ENCODE measurements around the gene MYO1G.
"Not testable (repeated sequence)": the region's sequence is repeated elsewhere in the genome, so short reads cannot be mapped to it uniquely, and the experiment has no call there.

Gene MYO1G

DNA sequence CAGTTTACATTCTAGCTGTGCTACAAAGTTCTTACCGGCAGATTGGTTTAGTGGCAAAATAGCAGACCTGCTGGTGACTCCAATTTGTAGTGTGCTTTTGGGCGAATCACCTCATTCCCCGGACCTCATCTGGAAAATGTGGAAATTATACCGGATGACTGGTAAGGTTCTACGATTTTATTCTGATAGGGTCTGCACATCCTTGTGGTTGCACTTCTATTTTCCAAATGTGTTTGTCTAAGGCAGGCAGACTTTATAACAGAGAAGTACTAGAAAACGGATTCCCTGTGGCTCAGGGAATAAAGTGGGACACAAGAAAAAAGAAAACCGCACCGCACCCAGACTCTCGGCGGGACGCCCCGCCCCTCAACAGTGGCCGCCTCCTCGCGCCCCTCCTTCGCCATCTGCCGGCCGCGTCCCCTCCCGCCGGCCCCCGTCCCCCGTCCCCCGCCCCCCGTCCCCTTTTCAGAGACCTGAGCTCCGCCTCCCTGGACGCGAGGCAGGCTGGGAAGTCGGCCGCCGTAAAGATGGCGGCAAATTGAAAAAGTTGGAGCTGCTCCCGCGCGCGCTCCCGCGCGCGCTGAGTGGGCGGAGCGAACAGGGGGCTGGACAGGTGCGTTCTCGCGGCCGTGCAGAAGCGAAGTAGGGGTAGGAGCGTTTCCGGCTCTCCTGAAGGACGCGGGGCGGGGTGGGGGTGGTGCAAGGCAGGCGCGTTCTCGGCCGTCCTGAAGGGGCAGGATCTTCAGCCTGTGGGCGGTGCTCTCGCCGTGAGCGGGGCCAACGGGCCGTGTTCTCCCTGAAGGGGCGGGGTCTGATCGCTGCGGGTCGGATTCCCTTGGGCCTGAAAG is 20.7 kb upstream of the MYO1G start:
- peak; percentile 99 for DNase-seq (ENCODE audit: low read depth, low spot score)

DNA sequence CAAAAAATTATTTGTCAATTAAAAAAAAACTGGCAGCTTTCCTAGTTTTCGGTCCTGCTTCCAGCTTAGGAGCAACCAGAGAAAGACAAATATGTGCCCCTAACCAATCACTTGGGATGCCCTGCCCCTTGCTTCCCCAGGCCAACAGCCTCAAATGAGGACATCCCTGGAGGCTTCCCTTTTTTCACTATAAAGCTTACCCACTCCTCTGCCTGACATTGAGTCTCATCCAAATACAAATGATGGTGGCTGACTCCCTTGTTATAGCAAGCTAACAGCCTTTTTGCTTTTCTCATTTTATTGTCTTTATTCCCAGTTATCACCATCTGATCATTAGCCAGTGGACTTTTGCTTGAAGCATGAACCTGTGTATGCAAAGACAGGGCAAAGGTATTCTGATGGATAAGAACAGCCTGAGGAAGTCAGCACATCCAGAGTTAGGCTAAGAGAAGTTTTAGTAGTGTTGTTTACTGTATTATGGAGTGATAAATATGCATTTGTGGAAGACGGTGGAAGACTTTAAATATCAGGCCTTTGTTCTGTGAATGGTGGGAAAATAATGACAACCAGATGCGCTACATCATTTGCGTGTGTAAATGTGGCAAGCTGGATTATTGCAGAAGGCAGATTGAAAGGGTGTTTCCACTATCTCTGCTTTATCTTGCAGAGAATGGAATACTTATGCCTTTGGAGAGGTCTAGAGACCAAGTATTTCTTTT is 19.5 kb upstream of the MYO1G start:
- no peak for DNase-seq (ENCODE audit: low read depth, low spot score)

- no peak for DNase-seq (ENCODE audit: low read depth, low spot score)
Observed at GRCh38 chr7:44995555-44996493, 17.0 kb upstream of the MYO1G start.

GRCh38 chr7:44994877-44995554 is 16.2 kb upstream of the MYO1G start:
- DNase-seq (ENCODE audit: low read depth, low spot score) = no peak

DNA sequence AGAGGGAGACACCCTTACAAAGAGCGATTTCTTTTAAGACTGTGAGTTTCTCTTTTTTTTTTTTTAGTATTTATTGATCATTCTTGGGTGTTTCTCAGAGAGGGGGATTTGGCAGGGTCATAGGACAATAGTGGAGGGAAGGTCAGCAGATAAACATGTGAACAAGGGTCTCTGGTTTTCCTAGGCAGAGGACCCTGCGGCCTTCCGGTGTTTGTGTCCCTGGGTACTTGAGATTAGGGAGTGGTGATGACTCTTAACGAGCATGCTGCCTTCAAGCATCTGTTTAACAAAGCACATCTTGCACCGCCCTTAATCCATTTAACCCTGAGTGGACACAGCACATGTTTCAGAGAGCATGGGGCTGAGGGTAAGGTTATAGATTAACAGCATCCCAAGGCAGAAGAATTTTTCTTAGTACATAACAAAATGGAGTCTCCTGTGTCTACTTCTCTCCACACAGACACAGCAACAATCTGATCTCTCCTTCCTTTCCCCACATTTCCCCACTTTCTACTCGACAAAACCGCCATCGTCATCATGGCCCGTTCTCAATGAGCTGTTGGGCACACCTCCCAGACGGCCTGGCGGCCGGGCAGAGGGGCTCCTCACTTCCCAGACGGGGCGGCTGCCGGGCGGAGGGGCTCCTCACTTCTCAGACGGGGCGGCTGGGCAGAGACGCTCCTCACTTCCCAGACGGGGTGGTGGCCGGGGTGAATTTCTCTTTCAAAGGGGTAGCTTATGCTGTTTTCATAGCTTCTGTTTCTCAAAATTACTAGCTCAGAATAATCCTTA is 13.4 kb upstream of the MYO1G start:
- not testable (repeated sequence) for DNase-seq (ENCODE audit: low read depth, low spot score)

DNA sequence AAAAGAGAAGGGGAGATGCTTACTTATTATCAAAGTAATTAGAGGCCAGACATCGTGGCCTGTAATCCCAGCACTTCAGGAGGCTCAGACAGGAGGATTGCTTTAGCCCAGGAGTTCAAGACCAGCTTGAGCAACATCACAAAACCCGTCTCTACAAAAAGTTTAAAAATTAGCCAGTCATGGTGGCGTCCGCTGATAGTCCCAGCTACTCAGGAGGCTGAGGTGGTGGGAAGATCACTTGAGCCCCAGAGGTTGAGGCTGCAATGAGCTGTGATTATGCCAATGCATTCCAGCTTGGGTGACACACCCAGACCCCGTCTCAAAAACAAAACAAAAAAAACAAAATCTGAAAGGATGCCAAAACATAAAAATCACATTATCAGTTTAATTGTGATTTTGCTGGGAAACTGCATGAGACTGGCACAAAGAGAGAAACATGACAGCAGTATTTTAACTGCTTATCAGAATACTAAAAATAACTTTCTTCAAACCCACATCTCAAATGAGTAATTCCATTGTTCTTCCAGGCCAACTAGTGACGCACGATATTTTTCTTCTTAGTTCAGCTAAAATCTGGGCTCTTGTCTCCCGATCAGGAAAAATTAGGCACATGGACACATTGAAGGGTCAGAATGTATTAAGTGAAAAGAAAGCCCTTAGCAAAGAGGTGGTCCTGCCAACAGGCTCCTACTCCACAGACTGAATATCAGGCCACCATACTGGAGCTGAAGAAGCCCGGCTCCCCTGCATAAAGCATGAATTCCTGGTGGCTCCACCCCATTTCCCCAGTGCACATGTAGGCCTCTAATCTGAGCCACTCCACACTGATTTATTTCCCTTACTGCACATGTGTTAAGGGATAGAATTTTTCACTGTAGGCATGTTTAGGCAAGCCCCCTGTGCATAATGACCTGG is 11.6 kb upstream of the MYO1G start:
- DNase-seq (ENCODE audit: low read depth, low spot score) = no peak

DNA sequence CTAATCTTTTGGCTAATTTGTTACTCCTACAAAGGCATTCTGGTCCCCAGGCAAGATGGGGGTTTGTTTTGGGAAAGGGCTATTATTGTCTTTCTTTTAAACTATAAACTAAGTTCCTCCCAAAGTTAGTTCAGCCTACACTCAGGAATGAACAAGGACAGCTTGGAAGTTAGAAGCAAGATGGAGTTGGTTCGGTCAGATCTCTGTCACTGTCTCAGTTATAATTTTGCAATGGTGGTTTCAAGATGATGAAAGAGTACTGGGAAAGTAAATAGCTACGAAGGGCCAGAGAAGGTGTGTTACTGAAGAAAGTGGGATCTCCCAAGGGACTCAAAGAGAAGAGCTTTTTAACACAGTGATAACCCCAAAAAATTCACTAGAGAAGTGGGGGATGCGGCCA is 10.3 kb upstream of the MYO1G start:
- no peak for DNase-seq (ENCODE audit: low read depth, low spot score)

GRCh38 chr7:44988701-44989100 is 9.9 kb upstream of the MYO1G start:
- DNase-seq (ENCODE audit: low read depth, low spot score) = no peak

DNA sequence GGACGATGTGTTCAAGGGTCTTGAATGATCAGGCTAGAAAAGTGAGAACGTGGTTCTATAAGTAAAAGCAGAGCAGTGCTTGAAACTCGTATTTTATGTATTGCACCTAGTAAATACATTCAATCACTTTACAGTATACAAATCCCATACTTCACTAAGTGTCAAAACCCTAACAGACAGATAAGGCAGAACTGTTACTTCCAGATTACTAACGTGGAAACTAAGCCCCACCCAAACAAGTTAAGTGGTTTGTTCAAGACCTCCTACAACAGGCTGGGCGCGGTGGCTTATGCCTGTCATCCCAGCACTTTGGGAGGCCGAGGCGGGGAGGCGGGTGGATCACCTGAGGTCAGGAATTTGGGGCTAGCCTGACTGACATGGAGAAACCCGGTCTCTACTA is 9.2 kb upstream of the MYO1G start:
- no peak for DNase-seq (ENCODE audit: low read depth, low spot score)

DNA sequence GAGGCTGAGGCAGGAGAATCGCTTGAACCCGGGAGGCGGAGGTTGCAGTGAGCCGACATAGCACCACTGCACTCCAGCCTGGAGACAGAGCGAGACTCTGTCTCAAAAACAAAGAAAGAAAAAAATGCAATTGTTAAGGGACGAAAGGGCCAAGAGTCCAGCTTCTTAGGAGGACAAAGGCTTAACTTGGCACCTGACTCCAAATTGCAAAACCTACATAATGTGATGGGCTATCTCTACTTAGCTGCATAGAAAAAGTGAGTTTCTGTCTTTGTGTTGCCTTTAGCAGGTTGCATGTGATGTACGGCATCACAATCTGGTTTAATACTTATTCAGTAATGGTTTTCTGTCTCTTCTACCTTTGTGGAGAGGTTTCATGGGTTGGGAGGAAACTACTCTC is 8.6 kb upstream of the MYO1G start:
- DNase-seq (ENCODE audit: low read depth, low spot score) = no peak

GRCh38 chr7:44986218-44987053 is 7.6 kb upstream of the MYO1G start:
- DNase-seq (ENCODE audit: low read depth, low spot score) = peak; percentile 97

GRCh38 chr7:44985900-44986217 is 7.0 kb upstream of the MYO1G start:
- no peak for DNase-seq (ENCODE audit: low read depth, low spot score)

GRCh38 chr7:44985033-44985695 is 6.3 kb upstream of the MYO1G start:
- peak; percentile 30 for DNase-seq (ENCODE audit: low read depth, low spot score)

- no peak for DNase-seq (ENCODE audit: low read depth, low spot score)
Observed at GRCh38 chr7:44984478-44984758, 5.6 kb upstream of the MYO1G start.

DNA sequence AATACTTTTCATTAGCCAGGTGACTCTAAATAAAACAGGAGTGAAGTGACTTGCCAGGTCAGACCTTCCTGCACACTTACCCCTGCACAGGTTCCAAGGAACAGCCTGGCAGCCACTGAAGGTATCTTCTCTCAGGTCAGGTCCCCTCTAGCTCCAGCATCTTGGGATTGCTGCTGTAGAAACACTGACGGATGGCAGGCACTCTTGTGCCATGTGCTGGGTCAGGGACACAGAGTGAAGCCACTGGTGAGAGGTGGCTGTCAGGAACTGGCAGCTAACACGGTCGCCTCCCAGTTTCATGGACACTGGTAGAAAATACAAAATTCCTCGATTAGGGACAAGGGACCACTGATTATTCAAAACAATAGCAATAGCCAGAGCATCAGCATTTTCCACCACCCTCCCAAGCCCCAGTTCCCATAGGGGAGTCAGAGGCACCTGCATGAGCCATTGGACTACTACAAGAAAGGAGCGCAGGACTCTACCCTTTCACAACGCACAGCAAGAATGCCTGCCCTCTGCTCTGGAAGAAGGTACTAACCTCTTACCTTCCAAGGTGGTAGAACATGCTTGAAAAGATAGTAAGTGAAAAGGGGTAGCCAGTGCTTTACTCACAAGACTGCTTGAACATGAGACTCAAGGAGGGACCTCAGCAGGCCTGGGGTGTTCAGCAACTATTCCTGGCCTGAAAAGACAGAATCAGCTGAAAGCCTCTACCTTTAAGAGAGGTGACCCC is 5.1 kb upstream of the MYO1G start:
- DNase-seq (ENCODE audit: low read depth, low spot score) = no peak

DNA sequence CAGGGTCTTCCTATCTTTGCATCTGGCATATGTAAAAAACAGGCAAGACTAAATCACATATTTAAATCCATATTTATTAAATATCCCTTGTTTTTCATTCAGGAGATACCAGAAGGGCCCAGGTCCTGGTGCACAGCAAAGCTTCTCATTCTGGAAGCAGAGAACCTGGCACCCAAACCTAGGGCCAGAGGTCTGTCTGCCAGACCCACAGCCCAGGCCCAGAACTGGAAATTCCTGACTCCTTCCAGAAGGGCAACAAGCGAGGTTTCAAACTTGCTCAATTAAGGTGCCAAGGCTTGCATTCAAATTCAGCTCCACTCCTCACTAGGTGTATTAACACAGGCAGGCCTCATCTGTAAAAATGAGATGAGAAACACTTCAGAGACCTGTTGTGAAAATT is 4.2 kb upstream of the MYO1G start:
- DNase-seq (ENCODE audit: low read depth, low spot score) = no peak

DNA sequence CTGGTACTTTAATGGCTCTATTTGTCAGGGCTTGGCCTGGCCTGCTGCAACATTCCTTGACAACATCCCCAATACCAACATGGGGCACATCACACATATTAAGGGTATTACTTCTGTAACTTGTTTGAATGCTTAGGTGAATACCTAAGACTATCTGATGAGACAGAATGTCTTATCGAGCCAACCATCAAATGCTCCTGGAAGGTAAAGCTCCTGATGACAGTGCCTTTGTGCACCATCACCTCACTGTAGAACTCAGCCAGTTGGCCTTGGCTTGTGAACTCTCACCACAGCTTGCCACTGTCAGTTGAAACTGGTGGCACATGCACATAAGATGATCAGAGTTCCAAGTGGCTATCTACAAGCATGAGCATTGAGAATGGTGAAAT is 3.7 kb upstream of the MYO1G start:
- no peak for DNase-seq (ENCODE audit: low read depth, low spot score)
